Thyroid gland (tissue), 4 donors: ENCODE measurements around the gene CCSER1.

Source experiments
- CTCF ChIP-seq, 6 experiments: fragments of 200-600 bp in 3 of 6; fragments of 450-650 bp in 3 of 6; sonication (generic) in 3 of 6; IDR thresholded peaks; one replicate each; pipeline ENCODE4 v1.5.1; 2016 to 2019; ENCODE audit warnings: antibody characterized with exemption in 6 of 6, mild to moderate bottlenecking in 2 of 6, inconsistent platforms in 1 of 6, moderate library complexity in 1 of 6
- POLR2A ChIP-seq, 2 donors: fragments of 450-650 bp; IDR thresholded peaks; one replicate each; pipeline ENCODE4 v1.6.1; 2017; ENCODE audit warnings: antibody characterized with exemption in 2 of 2, mild to moderate bottlenecking in 2 of 2, moderate library complexity in 1 of 2

GRCh38 chr4:90922174-90922573, 795.0 kb downstream of the CCSER1 start:
- TF ChIP-seq POLR2A (IDR thresholded peaks at IDR 0.05): no peak
- TF ChIP-seq CTCF (IDR thresholded peaks at IDR 0.05): no peak
